ENCODE measurements around the gene SLC27A1.

DNA sequence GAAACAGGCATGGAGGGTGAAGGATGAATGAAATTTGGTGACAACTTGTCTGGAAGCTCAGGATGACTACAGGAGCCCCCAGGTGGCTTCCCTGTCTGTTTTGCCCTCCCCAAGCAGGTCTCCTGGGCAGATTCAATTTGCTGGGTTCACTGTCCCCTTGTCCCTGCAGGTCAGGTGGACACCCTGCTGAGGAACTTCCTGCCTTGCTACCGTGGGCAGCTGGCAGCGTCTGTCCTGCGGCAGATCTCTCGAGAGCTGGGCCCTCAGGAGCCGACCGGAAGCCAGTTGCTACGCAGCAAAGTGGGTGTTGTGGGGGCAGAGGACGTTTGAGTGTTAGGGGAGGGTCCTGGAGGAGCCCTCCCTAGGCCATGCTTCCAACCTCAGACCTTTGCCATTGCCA, 60.3 kb downstream of the SLC27A1 start:
- TF ChIP-seq, protein P1, sequence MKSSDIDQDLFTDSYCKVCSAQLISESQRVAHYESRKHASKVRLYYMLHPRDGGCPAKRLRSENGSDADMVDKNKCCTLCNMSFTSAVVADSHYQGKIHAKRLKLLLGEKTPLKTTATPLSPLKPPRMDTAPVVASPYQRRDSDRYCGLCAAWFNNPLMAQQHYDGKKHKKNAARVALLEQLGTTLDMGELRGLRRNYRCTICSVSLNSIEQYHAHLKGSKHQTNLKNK (CRISPR knock-in tag; IDR thresholded peaks at IDR 0.05), result no peak
- TF ChIP-seq, protein P2, sequence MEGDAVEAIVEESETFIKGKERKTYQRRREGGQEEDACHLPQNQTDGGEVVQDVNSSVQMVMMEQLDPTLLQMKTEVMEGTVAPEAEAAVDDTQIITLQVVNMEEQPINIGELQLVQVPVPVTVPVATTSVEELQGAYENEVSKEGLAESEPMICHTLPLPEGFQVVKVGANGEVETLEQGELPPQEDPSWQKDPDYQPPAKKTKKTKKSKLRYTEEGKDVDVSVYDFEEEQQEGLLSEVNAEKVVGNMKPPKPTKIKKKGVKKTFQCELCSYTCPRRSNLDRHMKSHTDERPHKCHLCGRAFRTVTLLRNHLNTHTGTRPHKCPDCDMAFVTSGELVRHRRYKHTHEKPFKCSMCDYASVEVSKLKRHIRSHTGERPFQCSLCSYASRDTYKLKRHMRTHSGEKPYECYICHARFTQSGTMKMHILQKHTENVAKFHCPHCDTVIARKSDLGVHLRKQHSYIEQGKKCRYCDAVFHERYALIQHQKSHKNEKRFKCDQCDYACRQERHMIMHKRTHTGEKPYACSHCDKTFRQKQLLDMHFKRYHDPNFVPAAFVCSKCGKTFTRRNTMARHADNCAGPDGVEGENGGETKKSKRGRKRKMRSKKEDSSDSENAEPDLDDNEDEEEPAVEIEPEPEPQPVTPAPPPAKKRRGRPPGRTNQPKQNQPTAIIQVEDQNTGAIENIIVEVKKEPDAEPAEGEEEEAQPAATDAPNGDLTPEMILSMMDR (IDR thresholded peaks at IDR 0.05), result no peak
- no peak for TF ChIP-seq NR3C1 (CRISPR knock-in tag; conservative IDR thresholded peaks at IDR 0.05; ENCODE audit: low read depth)
- TF ChIP-seq, protein P3, sequence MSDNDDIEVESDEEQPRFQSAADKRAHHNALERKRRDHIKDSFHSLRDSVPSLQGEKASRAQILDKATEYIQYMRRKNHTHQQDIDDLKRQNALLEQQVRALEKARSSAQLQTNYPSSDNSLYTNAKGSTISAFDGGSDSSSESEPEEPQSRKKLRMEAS (CRISPR knock-in tag; IDR thresholded peaks at IDR 0.05), result no peak
- no peak for TF ChIP-seq FOXP1 (CRISPR knock-in tag; IDR thresholded peaks at IDR 0.05; ENCODE audit: borderline replicate concordance)
- no peak for TF ChIP-seq CREB1 (CRISPR knock-in tag; IDR thresholded peaks at IDR 0.05)
- TF ChIP-seq, protein P4, sequence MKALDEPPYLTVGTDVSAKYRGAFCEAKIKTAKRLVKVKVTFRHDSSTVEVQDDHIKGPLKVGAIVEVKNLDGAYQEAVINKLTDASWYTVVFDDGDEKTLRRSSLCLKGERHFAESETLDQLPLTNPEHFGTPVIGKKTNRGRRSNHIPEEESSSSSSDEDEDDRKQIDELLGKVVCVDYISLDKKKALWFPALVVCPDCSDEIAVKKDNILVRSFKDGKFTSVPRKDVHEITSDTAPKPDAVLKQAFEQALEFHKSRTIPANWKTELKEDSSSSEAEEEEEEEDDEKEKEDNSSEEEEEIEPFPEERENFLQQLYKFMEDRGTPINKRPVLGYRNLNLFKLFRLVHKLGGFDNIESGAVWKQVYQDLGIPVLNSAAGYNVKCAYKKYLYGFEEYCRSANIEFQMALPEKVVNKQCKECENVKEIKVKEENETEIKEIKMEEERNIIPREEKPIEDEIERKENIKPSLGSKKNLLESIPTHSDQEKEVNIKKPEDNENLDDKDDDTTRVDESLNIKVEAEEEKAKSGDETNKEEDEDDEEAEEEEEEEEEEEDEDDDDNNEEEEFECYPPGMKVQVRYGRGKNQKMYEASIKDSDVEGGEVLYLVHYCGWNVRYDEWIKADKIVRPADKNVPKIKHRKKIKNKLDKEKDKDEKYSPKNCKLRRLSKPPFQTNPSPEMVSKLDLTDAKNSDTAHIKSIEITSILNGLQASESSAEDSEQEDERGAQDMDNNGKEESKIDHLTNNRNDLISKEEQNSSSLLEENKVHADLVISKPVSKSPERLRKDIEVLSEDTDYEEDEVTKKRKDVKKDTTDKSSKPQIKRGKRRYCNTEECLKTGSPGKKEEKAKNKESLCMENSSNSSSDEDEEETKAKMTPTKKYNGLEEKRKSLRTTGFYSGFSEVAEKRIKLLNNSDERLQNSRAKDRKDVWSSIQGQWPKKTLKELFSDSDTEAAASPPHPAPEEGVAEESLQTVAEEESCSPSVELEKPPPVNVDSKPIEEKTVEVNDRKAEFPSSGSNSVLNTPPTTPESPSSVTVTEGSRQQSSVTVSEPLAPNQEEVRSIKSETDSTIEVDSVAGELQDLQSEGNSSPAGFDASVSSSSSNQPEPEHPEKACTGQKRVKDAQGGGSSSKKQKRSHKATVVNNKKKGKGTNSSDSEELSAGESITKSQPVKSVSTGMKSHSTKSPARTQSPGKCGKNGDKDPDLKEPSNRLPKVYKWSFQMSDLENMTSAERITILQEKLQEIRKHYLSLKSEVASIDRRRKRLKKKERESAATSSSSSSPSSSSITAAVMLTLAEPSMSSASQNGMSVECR (CRISPR knock-in tag; IDR thresholded peaks at IDR 0.05; ENCODE audit: borderline replicate concordance), result no peak
- TF ChIP-seq SP1 (CRISPR knock-in tag; conservative IDR thresholded peaks at IDR 0.05), result 0 out of 2 replicates have a peak, but pooled peaks have one; percentile 20
- TF ChIP-seq GABPB1 (CRISPR knock-in tag; IDR thresholded peaks at IDR 0.05), result no peak
- TF ChIP-seq NR1H2 (CRISPR knock-in tag; IDR thresholded peaks at IDR 0.05), result no peak
- TF ChIP-seq, protein P5, sequence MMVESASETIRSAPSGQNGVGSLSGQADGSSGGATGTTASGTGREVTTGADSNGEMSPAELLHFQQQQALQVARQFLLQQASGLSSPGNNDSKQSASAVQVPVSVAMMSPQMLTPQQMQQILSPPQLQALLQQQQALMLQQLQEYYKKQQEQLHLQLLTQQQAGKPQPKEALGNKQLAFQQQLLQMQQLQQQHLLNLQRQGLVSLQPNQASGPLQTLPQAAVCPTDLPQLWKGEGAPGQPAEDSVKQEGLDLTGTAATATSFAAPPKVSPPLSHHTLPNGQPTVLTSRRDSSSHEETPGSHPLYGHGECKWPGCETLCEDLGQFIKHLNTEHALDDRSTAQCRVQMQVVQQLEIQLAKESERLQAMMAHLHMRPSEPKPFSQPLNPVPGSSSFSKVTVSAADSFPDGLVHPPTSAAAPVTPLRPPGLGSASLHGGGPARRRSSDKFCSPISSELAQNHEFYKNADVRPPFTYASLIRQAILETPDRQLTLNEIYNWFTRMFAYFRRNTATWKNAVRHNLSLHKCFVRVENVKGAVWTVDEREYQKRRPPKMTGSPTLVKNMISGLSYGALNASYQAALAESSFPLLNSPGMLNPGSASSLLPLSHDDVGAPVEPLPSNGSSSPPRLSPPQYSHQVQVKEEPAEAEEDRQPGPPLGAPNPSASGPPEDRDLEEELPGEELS (CRISPR knock-in tag; IDR thresholded peaks at IDR 0.05), result no peak
- no peak for TF ChIP-seq ZNF396 (CRISPR knock-in tag; IDR thresholded peaks at IDR 0.05; ENCODE audit: borderline replicate concordance)
- no peak for TF ChIP-seq MYBL2 (CRISPR knock-in tag; IDR thresholded peaks at IDR 0.05)

Measured in WTC11 (cell line).